NCI-H2107 treated with DMSO at 0.1 percent for 48 hours (cell line): ENCODE data around the gene FOXF1.

Experiments used
- DNase-seq: peaks from one replicate; lab custom pipeline; 2025; ENCODE audit not compliant: unreplicated experiment; lab: John Stamatoyannopoulos, UW

FOXF1 gene

GRCh38 chr16:86503830-86504229 lies 6.5 kb upstream of the FOXF1 start:
- DNase-seq = no peak

DNA sequence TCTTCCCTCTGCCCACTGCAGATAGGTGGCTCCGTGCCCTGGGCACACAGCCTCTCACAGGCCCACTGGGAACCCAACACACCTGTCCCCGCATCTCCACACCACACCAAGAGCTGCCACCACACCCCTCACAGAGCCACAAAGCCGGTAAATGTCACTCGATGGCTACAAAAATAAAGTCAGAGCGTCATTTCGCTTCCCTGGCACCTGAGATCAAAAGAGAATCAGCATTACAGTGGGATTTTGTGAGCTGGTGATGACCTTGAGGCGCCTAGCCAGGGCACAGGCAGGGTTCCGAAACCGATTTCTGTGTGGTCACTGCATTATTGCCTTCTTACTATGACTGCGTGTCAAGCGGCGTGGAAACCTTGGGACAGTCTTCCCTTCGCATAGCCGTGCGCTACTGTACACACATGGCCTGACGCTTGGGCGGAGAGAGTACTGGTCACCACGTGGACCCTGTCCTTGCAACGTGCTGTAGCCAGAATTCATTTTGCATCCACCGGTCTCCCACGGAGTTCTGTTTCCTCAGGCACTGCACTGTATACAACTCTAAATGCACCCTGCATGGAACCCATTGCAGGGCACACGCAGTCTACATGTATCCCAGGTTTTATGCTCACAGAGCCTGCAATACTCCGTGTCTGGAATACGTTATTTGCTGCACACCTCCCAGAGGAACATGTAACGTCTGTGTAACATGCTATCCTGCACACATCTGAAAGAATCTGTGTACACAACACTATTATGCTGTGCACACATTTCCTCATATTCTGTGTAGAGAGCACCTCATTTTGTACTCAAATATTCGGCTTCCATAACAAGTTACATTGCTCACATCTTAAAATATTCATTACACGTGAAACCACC lies 5.8 kb upstream of the FOXF1 start:
- DNase-seq = no peak

GRCh38 chr16:86505185-86505898 lies 5.0 kb upstream of the FOXF1 start:
- DNase-seq = no peak

- DNase-seq = no peak
These were observed 4.1 kb upstream of the FOXF1 start for GRCh38 chr16:86505899-86506864.

- no peak for DNase-seq
These were observed 2.9 kb upstream of the FOXF1 start for GRCh38 chr16:86507173-86508027.

- no peak for DNase-seq
These were observed 2.0 kb upstream of the FOXF1 start for GRCh38 chr16:86508028-86508946.

- DNase-seq = no peak
These were observed 1.2 kb upstream of the FOXF1 start for GRCh38 chr16:86508947-86509758.

DNA sequence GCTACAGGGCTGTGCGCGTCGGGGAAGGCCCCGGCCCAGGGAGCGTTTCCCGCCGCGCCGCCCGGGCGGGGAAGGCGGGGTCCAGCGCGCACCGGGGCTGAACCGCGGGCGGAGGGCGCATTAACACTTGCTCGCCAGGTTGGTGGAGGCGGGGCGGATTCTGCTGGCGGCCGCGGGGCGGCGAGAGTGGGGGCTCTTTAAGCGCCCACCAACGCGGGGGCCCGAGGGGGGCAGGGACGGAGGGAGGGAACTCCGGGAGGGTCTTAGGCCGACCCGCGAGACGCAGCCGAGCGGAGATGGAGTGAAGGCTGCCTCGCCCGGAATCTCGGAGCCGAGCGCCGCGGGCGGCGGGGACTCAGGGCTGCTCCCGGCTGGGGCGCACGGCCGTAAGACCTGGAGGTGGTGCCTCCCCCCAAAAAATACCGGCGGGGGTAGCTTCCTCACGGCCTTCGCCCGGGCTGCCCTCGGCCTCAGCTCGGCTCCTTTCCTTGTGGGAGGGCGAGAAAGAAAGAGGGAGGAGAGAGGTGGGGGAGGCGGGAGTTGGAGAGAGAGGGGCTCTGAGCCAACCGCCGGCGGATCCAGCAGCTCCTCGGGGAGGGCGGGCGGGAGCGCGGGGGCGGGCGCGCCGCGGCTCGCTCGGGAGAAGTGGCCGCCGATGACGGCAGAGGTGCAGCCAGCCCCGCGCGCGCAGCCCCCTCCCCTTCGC lies 415 bp upstream of the FOXF1 start:
- no peak for DNase-seq

DNA sequence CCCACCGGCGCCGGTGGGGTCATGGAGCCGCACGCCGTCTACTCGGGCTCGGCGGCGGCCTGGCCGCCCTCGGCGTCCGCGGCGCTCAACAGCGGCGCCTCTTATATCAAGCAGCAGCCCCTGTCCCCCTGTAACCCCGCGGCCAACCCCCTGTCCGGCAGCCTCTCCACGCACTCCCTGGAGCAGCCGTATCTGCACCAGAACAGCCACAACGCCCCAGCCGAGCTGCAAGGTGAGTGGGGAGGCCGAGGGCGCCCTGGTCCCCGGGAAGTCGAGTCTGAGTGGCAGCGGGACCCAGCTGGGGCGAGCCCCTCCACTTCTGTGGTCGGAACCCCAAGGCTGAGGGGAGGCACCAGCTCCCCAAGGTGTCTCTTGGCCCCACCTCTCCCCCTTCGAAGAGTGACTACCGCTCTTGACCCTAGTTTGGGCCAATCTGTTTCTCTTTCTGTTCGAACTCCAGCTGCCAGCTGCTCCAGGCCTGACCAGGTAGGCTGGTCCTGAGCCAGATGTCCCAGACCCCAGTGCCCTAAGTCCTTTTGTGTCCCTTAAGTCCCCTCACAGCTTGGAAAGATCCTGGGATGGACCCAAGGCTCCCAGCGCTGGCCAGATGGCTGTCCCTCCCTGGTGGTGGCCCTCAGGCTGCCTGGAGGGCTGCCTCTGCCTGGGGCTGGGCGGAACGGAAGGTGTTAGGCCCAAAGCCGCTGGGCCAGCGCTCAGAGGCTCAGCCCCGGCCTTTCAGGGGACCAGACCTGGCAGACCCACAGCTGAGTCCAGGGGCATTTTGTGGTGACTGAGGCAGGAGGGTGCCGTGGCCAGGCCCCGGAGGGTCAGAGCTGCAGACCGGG lies 1.2 kb downstream of the FOXF1 start:
- DNase-seq = no peak

- DNase-seq = no peak
These were observed 2.1 kb downstream of the FOXF1 start for GRCh38 chr16:86512301-86512859.

DNA sequence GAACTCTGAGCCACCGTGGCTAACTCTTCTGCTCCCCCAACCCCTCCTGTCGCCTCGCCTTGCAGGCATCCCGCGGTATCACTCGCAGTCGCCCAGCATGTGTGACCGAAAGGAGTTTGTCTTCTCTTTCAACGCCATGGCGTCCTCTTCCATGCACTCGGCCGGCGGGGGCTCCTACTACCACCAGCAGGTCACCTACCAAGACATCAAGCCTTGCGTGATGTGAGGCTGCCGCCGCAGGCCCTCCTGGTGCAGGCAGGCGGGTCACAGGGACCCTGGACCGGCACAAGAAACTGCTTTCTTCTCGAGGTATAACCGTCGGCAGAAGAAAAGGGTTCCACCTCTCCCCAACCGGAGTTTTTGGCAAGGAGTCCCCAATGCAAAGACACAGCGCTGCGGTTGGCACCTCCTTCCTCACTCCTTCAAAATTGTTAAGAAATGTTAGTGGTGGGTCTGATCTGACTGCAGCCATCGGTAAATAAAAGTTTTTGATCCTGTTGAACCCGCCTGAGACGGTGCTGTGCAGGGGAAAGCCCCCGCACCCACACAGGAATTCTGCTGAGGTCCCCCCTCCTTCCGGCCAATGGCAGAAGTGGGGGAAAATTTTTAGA lies 2.6 kb downstream of the FOXF1 start:
- no peak for DNase-seq

GRCh38 chr16:86513471-86514277 lies 3.3 kb downstream of the FOXF1 start:
- DNase-seq = no peak

- DNase-seq = no peak
These were observed 4.4 kb downstream of the FOXF1 start for GRCh38 chr16:86514481-86515376.

DNA sequence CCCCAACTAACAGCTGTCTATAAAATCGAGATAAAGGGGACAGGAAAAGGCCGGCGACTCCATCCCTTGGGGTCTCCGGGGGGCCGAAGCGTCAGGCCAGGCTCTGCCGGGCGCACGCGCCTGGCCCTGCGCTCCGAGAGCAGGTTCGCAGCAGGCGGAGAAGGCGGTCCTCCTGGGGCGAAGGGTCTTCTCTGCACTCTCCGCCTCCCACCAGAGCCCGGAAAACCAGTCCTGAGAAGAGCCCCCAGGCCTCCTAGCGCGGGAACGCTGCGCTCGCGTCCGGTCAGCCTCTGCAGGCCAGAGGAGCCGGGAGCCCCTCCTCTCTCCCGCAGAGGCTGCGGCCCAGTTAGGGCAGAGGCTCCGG lies 5.1 kb downstream of the FOXF1 start:
- DNase-seq = no peak
